ENCODE data around the gene STK10. TPM values are rescaled to one million over a fixed set of nuclear protein-coding genes. Genes with fewer than 3 reads are reported as not detected.

Gene STK10
- polyA plus RNA-seq, 2 of the 4 experiments (the other 2 are of a cell fraction) = 4.3 to 13.1 TPM

DNA sequence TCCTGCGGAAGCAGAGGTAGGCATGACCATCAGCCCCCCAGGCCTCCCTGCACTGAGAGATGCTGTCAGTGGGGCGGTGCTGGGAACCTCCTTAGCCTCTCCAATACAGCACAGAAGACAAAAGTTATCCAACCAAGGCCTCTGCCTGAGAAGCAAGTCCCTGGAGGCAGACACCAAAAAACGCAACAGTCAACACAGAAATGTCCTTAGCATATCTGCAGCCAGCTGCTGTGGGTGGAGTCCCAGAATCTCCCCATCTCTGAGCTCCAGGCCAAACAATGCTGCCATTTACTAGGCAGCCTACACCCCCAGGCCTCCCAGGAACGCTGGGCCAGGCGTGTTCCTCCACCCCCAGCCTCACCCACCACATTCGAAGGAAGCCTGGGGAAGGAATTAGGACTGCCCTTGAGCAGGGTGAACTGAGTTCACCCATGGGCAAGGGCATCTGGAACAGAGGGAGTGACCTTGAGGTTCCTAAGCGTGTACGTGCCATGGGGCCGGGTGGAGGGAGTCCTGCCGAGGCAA lies 43.7 kb downstream of the STK10 start:
- H3K9me3 ChIP-seq = no peaks in the 10 kb centered on the region
- ChIA-PET CTCF (interaction anchor here (0.6 to 1.4 kb wide), 3 partner anchors 17 to 44 kb away, joined by 3 to 5 read pairs (median 4); partner anchors contain the start of gene STK10), POLR2A (no interaction called here)
- H3K4me3 ChIP-seq = no peak overlapping the region
- ATAC-seq (no peak), DNase-seq (ENCODE audit: low read depth in 1 of 2, low spot score in 1 of 2) (no peak), FAIRE-seq (no peak)
- TF ChIP-seq, protein P1, sequence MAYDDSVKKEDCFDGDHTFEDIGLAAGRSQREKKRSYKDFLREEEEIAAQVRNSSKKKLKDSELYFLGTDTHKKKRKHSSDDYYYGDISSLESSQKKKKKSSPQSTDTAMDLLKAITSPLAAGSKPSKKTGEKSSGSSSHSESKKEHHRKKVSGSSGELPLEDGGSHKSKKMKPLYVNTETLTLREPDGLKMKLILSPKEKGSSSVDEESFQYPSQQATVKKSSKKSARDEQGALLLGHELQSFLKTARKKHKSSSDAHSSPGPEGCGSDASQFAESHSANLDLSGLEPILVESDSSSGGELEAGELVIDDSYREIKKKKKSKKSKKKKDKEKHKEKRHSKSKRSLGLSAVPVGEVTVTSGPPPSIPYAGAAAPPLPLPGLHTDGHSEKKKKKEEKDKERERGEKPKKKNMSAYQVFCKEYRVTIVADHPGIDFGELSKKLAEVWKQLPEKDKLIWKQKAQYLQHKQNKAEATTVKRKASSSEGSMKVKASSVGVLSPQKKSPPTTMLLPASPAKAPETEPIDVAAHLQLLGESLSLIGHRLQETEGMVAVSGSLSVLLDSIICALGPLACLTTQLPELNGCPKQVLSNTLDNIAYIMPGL (CRISPR knock-in tag; IDR thresholded peaks at IDR 0.05; ENCODE audit: borderline replicate concordance) = no peak
- TF ChIP-seq POLR2AphosphoS2 (conservative IDR thresholded peaks at IDR 0.05; ENCODE audit: low read length) = no peak
- TF ChIP-seq RARB (CRISPR knock-in tag; IDR thresholded peaks at IDR 0.05) = no peak
- TF ChIP-seq BHLHE40 (IDR thresholded peaks at IDR 0.05; ENCODE audit: low read depth, low read length) = no peak
- no peak overlapping the region for H3K27ac ChIP-seq
- 83% methylated on average over 10 of the region's 10 CpGs for WGBS (ENCODE audit: missing lambda C conversion rate)
- H3K4me2 ChIP-seq = no peak overlapping the region
- H3K4me1 ChIP-seq = 0 out of 3 replicates have a peak, but pooled peaks cover 4% of the 10 kb centered on the region

DNA sequence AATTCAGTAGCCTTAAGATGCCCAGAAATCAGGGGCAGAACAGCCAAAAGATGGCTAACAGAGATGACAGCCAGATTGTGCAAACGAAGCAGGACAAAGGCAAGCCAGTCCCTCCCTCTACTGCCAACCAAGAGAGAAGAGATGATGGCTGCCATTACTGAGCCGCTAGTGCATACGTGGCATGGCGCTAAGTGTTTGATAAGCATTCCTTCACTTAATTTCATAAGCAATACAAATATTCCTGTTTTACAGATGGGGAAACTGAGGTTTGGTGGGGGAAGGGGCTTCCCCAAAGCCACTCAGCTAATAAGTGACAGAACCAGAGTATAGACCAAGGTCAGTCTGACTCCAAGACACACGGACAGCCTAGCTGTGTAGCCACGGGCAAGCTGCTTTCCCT lies 44.1 kb downstream of the STK10 start:
- POLR2A ChIA-PET = no interaction called here
- Histone ChIP-seq H3K4me1 (0 out of 3 replicates have a peak, but pooled peaks cover 4% of the 10 kb centered on the region), H3K27ac (no peak overlapping the region), H3K4me2 (no peak overlapping the region), H3K4me3 (no peak overlapping the region), H3K9me3 (no peaks in the 10 kb centered on the region)
- DNase-seq (ENCODE audit: low read depth in 1 of 2, low spot score in 1 of 2) (no peak), ATAC-seq (no peak), FAIRE-seq (no peak)
- TF ChIP-seq ZNF302 (CRISPR knock-in tag; IDR thresholded peaks at IDR 0.05) = no peak
- TF ChIP-seq KDM1A (IDR thresholded peaks at IDR 0.05; ENCODE audit: low read depth) = no peak
- no peak for TF ChIP-seq FOSL2 (IDR thresholded peaks at IDR 0.05)
- no peak for TF ChIP-seq FOSL2 (CRISPR knock-in tag; IDR thresholded peaks at IDR 0.05)
- no peak for TF ChIP-seq HDAC2 (IDR thresholded peaks at IDR 0.05)
- no peak for TF ChIP-seq FOXS1 (CRISPR knock-in tag; IDR thresholded peaks at IDR 0.05)
- TF ChIP-seq, protein P2, sequence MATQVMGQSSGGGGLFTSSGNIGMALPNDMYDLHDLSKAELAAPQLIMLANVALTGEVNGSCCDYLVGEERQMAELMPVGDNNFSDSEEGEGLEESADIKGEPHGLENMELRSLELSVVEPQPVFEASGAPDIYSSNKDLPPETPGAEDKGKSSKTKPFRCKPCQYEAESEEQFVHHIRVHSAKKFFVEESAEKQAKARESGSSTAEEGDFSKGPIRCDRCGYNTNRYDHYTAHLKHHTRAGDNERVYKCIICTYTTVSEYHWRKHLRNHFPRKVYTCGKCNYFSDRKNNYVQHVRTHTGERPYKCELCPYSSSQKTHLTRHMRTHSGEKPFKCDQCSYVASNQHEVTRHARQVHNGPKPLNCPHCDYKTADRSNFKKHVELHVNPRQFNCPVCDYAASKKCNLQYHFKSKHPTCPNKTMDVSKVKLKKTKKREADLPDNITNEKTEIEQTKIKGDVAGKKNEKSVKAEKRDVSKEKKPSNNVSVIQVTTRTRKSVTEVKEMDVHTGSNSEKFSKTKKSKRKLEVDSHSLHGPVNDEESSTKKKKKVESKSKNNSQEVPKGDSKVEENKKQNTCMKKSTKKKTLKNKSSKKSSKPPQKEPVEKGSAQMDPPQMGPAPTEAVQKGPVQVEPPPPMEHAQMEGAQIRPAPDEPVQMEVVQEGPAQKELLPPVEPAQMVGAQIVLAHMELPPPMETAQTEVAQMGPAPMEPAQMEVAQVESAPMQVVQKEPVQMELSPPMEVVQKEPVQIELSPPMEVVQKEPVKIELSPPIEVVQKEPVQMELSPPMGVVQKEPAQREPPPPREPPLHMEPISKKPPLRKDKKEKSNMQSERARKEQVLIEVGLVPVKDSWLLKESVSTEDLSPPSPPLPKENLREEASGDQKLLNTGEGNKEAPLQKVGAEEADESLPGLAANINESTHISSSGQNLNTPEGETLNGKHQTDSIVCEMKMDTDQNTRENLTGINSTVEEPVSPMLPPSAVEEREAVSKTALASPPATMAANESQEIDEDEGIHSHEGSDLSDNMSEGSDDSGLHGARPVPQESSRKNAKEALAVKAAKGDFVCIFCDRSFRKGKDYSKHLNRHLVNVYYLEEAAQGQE (IDR thresholded peaks at IDR 0.05) = no peak
- TF ChIP-seq, protein P3, sequence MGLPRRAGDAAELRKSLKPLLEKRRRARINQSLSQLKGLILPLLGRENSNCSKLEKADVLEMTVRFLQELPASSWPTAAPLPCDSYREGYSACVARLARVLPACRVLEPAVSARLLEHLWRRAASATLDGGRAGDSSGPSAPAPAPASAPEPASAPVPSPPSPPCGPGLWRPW (IDR thresholded peaks at IDR 0.05) = no peak
- no peak for TF ChIP-seq RCOR1 (IDR thresholded peaks at IDR 0.05; ENCODE audit: low read depth, low read length)
- TF ChIP-seq KDM5A (IDR thresholded peaks at IDR 0.05) = no peak
- no peak for TF ChIP-seq FOSB (CRISPR knock-in tag; IDR thresholded peaks at IDR 0.05)
- TF ChIP-seq MYC (IDR thresholded peaks at IDR 0.05; ENCODE audit: borderline replicate concordance, low read length) = no peak
- TF ChIP-seq POLR2A (IDR thresholded peaks at IDR 0.05; ENCODE audit: low read length) = no peak
- no peak for TF ChIP-seq MAFK (IDR thresholded peaks at IDR 0.05; ENCODE audit: partially characterized antibody)
- TF ChIP-seq MAZ (IDR thresholded peaks at IDR 0.05; ENCODE audit: borderline replicate concordance, low read depth, low read length) = no peak
- no peak for TF ChIP-seq HOXA7 (CRISPR knock-in tag; IDR thresholded peaks at IDR 0.05)
- TF ChIP-seq GATA3 (IDR thresholded peaks at IDR 0.05; ENCODE audit: borderline replicate concordance) = no peak
- TF ChIP-seq, protein P4, sequence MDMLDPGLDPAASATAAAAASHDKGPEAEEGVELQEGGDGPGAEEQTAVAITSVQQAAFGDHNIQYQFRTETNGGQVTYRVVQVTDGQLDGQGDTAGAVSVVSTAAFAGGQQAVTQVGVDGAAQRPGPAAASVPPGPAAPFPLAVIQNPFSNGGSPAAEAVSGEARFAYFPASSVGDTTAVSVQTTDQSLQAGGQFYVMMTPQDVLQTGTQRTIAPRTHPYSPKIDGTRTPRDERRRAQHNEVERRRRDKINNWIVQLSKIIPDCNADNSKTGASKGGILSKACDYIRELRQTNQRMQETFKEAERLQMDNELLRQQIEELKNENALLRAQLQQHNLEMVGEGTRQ (IDR thresholded peaks at IDR 0.05) = no peak
- CTCF ChIA-PET = interaction anchor here (0.6 to 1.4 kb wide), 3 partner anchors 18 to 45 kb away, joined by 3 to 5 read pairs (median 4); partner anchors contain the start of gene STK10
- 87% methylated on average over 6 of the region's 6 CpGs for WGBS (ENCODE audit: missing lambda C conversion rate)
